CD4-positive, alpha-beta T cell (primary cell): ENCODE measurements around the gene ABCC4. TPM values are rescaled to one million over a fixed set of nuclear protein-coding genes. Genes with fewer than 3 reads are reported as not detected.
A peak's percentile ranks its signal among the peaks of the same experiment; 100 is the strongest.

Experiments
- ATAC-seq: fragments of 200-7000 bp; cut with Tn5 transposase; one replicate; pipeline ENCODE4 v1.10.0; 2022; ENCODE audit warnings: mild to moderate bottlenecking; ENCODE audit not compliant: poor library complexity
- CTCF ChIA-PET: fragments of 350-600 bp; sonication (Branson Sonifier 250); formaldehyde crosslinking; loops from one replicate; lab custom pipeline; 2021; ENCODE audit warnings: antibody characterized with exemption, inconsistent platforms; lab: Charles Lee
- POLR2A ChIA-PET: fragments of 350-600 bp; sonication (Branson Sonifier 250); formaldehyde crosslinking; loops from one replicate; lab custom pipeline; 2021; ENCODE audit warnings: antibody characterized with exemption, inconsistent platforms; lab: Charles Lee
- DNase-seq, 14 experiments: peaks; one replicate each; pipeline ENCODE4 v3.0.0-alpha.2; 2013 to 2020; ENCODE audit warnings: mixed read lengths in 2 of 14
- H3K27ac ChIP-seq, 2 donors: one replicate each; pipeline versions ENCODE4 v1.5.1 to v1.7.0; 2013; ENCODE audit warnings: low read length in 2 of 2, low read depth in 1 of 2, mild to moderate bottlenecking in 1 of 2
- H3K27me3 ChIP-seq, 2 experiments: 1 replicate in 1 of 2; 2 replicates in 1 of 2; pipeline versions ENCODE4 v1.6.1 to v1.7.0; 2013; ENCODE audit warnings: low read length in 2 of 2, control low read depth in 1 of 2, mild to moderate bottlenecking in 1 of 2, moderate library complexity in 1 of 2; ENCODE audit not compliant: insufficient read depth in 2 of 2, control insufficient read depth in 1 of 2
- H3K36me3 ChIP-seq: one replicate; pipeline ENCODE4 v1.6.1; 2013; ENCODE audit warnings: low read length, control low read depth; ENCODE audit not compliant: insufficient read depth
- H3K4me1 ChIP-seq: one replicate; pipeline ENCODE4 v1.6.1; 2013; ENCODE audit warnings: low read length, control low read depth; ENCODE audit not compliant: insufficient read depth
- H3K4me3 ChIP-seq: one replicate; pipeline ENCODE4 v1.5.1; 2013; ENCODE audit warnings: mild to moderate bottlenecking, low read length, moderate library complexity
- H3K9me3 ChIP-seq, 2 experiments: 1 replicate in 1 of 2; 2 replicates in 1 of 2; pipeline versions ENCODE4 v1.6.1 to v1.7.0; 2013; ENCODE audit warnings: low read length in 2 of 2, mild to moderate bottlenecking in 2 of 2, control low read depth in 1 of 2, moderate library complexity in 1 of 2; ENCODE audit not compliant: control insufficient read depth in 1 of 2, insufficient read depth in 1 of 2
- H3K27ac Mint-ChIP-seq: one replicate; pipeline ENCODE4 v1.8.0; 2020; ENCODE audit warnings: mixed read lengths
- H3K27me3 Mint-ChIP-seq: one replicate; pipeline ENCODE4 v1.8.0; 2021; ENCODE audit warnings: mixed read lengths
- H3K36me3 Mint-ChIP-seq: one replicate; pipeline ENCODE4 v1.8.0; 2021; ENCODE audit warnings: low read depth, mixed read lengths
- H3K4me1 Mint-ChIP-seq: one replicate; pipeline ENCODE4 v1.8.0; 2021; ENCODE audit warnings: low read depth, mixed read lengths
- H3K4me3 Mint-ChIP-seq: one replicate; pipeline ENCODE4 v1.8.0; 2020; ENCODE audit warnings: mild to moderate bottlenecking, mixed read lengths
- H3K9me3 Mint-ChIP-seq: one replicate; pipeline ENCODE4 v1.8.0; 2020; ENCODE audit warnings: mixed read lengths
- intact Hi-C, 2 experiments: fragments of 100-400 bp; cut with DNase I in 1 of 2; cut with micrococcal nuclease in 1 of 2; formaldehyde crosslinking; loops; one replicate each; pipeline versions ENCODE4 v1.15.1 to v1.9.0; 2023 to 2025; cut with DNase I, micrococcal nuclease
- total RNA-seq, 174 experiments: library from RNA in 2 of 174; stranded (reverse) in 2 of 174; gene quantifications; one replicate each; pipeline ENCODE4 v1.2.3 and lab custom pipeline; 2021 to 2026
- TF ChIP-seq, protein P1 (sequence below): fragments of 200-600 bp; IDR thresholded peaks from one replicate; pipeline ENCODE4 v1.8.0; 2022; ENCODE audit warnings: antibody characterized with exemption, mild to moderate bottlenecking

Gene ABCC4
- total RNA-seq, 2 experiments from 2014 or later: 4.0 to 4.4 TPM

DNA sequence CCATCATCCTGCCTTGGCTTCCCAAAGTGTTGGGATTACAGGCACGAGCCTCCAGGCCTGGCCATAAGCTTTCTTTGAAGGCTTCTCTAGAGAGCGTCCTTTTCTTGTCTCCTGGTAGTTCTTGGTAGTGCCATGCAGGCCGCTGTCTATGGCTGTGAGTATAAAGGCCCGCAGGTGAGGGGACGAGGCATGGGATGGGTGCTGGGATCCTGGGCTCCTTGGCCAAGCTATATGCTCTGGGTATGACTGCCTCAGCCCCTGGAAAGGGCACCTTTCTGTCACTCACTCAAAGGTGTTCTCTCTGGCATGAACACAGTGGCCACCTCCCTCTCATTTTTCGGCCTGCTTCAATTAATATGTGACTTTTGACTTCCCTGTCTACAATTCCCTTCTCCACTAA lies 6.3 kb upstream of the ABCC4 start:
- peaks cover 6% of the 10 kb centered on the region for H3K27me3 Mint-ChIP-seq
- no peaks in the 10 kb centered on the region for H3K36me3 Mint-ChIP-seq
- H3K4me1 ChIP-seq: no peaks in the 10 kb centered on the region
- no peaks in the 10 kb centered on the region for H3K9me3 Mint-ChIP-seq
- ATAC-seq: no peak
- no peaks in the 10 kb centered on the region for H3K4me1 Mint-ChIP-seq
- DNase-seq: no peak
- ChIA-PET CTCF (no interaction called here), POLR2A (no interaction called here)
- intact Hi-C loops: no loop called here
- H3K4me3 Mint-ChIP-seq: no peak overlapping the region
- no peaks in the 10 kb centered on the region for H3K27me3 ChIP-seq
- no peak overlapping the region for H3K27ac Mint-ChIP-seq
- H3K4me3 ChIP-seq: no peak overlapping the region
- H3K36me3 ChIP-seq: no peaks in the 10 kb centered on the region
- TF ChIP-seq, protein P1, sequence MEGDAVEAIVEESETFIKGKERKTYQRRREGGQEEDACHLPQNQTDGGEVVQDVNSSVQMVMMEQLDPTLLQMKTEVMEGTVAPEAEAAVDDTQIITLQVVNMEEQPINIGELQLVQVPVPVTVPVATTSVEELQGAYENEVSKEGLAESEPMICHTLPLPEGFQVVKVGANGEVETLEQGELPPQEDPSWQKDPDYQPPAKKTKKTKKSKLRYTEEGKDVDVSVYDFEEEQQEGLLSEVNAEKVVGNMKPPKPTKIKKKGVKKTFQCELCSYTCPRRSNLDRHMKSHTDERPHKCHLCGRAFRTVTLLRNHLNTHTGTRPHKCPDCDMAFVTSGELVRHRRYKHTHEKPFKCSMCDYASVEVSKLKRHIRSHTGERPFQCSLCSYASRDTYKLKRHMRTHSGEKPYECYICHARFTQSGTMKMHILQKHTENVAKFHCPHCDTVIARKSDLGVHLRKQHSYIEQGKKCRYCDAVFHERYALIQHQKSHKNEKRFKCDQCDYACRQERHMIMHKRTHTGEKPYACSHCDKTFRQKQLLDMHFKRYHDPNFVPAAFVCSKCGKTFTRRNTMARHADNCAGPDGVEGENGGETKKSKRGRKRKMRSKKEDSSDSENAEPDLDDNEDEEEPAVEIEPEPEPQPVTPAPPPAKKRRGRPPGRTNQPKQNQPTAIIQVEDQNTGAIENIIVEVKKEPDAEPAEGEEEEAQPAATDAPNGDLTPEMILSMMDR: no peak
- no peaks in the 10 kb centered on the region for H3K9me3 ChIP-seq
- H3K27ac ChIP-seq: no peak overlapping the region

DNA sequence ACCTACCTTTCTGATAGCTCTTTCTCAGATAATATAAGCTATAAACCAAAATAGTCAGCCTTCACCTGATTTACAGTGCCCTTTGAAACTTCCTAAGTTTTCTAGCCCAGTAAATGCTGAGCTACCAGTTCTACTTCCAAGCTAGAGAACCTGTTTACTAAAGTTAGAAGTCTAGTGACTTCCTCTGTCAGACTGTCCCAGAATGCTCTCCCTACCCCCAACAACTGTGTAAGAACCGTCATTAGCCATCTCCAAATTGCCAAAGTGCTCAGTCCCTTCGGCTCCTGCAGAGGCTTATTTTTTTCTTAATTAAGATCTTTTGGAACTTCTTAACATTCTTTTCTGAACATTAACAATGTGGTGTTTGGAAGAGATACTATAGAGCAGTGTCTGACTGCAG lies 3.2 kb upstream of the ABCC4 start:
- TF ChIP-seq, protein P1: no peak
- no peaks in the 10 kb centered on the region for H3K27me3 Mint-ChIP-seq
- H3K4me3 Mint-ChIP-seq: peak overlapping the region; percentile 11
- DNase-seq (no peak), ATAC-seq (no peak)
- Histone ChIP-seq H3K4me1 (peaks cover 18% of the 10 kb centered on the region), H3K36me3 (no peaks in the 10 kb centered on the region), H3K9me3 (no peaks in the 10 kb centered on the region), H3K27ac (no peak overlapping the region), H3K4me3 (no peak overlapping the region), H3K27me3 (no peaks in the 10 kb centered on the region)
- intact Hi-C loops: loop anchor here in 1 of 2 experiments (5.0 kb wide), 1 partner anchor 117 kb away; no protein-coding TSS in a partner anchor
- H3K27ac Mint-ChIP-seq: no peak overlapping the region
- ChIA-PET POLR2A (no interaction called here), CTCF (no interaction called here)
- no peaks in the 10 kb centered on the region for H3K9me3 Mint-ChIP-seq
- H3K4me1 Mint-ChIP-seq: peaks cover 22% of the 10 kb centered on the region
- peaks cover 4% of the 10 kb centered on the region for H3K36me3 Mint-ChIP-seq

DNA sequence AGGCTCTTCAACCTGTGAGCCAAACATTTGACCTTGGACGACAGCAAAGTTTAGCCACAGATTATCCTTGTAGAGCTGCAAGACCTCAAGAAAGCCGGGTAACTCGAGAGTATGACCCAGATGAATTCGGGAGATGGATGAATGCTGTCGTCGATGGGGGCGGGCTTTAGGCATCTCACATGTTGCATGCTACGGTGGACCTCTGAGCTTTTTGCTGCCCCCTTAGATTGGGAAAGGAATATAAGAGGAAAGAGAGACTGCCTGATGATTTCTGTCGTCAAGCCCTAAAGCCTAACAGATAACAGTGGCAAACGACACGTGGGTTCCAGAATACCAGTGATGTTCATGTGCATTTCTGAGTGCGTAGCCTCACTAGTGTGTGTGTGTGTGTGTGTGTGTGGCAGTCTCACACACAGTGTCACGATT lies 730 bp upstream of the ABCC4 start:
- ChIA-PET POLR2A (interaction anchor here (0.7 kb wide), 1 partner anchor 79 kb away, joined by 4 read pairs; no protein-coding TSS in a partner anchor), CTCF (interaction anchor here (0.8 kb wide), 1 partner anchor 113 kb away, joined by 4 read pairs; no protein-coding TSS in a partner anchor)
- Mint-ChIP-seq H3K27me3 (no peaks in the 10 kb centered on the region), H3K36me3 (peaks cover 4% of the 10 kb centered on the region), H3K9me3 (no peaks in the 10 kb centered on the region), H3K27ac (no peak overlapping the region), H3K4me1 (peaks cover 25% of the 10 kb centered on the region), H3K4me3 (peak overlapping the region; percentile 83)
- intact Hi-C loops: loop anchor here (1.0 to 5.0 kb wide), 2 partner anchors 115 to 116 kb away; no protein-coding TSS in a partner anchor
- DNase-seq (peak in 2 of 14 experiments; percentile 1 to 4), ATAC-seq (no peak)
- no peak overlapping the region for H3K27ac ChIP-seq
- TF ChIP-seq, protein P1: no peak
- H3K4me3 ChIP-seq: peak overlapping the region; percentile 79
- H3K27me3 ChIP-seq: no peaks in the 10 kb centered on the region
- no peaks in the 10 kb centered on the region for H3K9me3 ChIP-seq
- H3K36me3 ChIP-seq: no peaks in the 10 kb centered on the region
- H3K4me1 ChIP-seq: peaks cover 21% of the 10 kb centered on the region
